A549 (cell line): ENCODE results near the gene GNGT2. TPM values are rescaled to one million over a fixed set of nuclear protein-coding genes. Genes with fewer than 3 reads are reported as not detected.

ENCODE experiments used
- ATAC-seq, 2 experiments: fragments of 200-7000 bp in 1 of 2; fragments of >200 bp in 1 of 2; cut with Nextera tagmentation in 1 of 2; cut with Tn5 transposase in 1 of 2; 3 replicates each; pipeline versions ENCODE4 v1.8.0 to v1.9.1; 2018 to 2020; ENCODE audit warnings: mild to moderate bottlenecking in 1 of 2, moderate library complexity in 1 of 2
- CTCF ChIA-PET: fragments of 300-600 bp; sonication (Branson Sonifier 250); formaldehyde crosslinking; extraction: SDS; loops from one replicate; lab custom pipeline; 2021; ENCODE audit warnings: antibody characterized with exemption, inconsistent platforms; lab: Yijun Ruan, JAX
- POLR2A ChIA-PET: fragments of 350-600 bp; formaldehyde crosslinking; extraction: SDS; loops from one replicate; lab custom pipeline; 2021; ENCODE audit warnings: antibody characterized with exemption, inconsistent platforms; lab: Yijun Ruan, JAX
- DNase-seq, 2 experiments: peaks; one replicate each; pipeline versions ENCODE4 v3.0.0 to v3.0.0-alpha.2; 2011 to 2016; ENCODE audit warnings: low read depth in 1 of 2, low spot score in 1 of 2
- FAIRE-seq: peaks from 2 replicates; lab custom pipeline; 2011; peaks lifted over from hg19 to GRCh38; lab: Jason Lieb, UNC
- H3K27ac ChIP-seq, 2 experiments: fragments of >200 bp; sonication (Bioruptor Twin); formaldehyde crosslinking; 3 replicates each; pipeline ENCODE4 v1.5.1; 2016 to 2017
- H3K4me1 ChIP-seq: fragments of >200 bp; sonication (Bioruptor Twin); formaldehyde crosslinking; 3 replicates; pipeline ENCODE4 v1.6.1; 2016
- H3K4me2 ChIP-seq: fragments of >200 bp; sonication (Bioruptor Twin); formaldehyde crosslinking; 3 replicates; pipeline ENCODE4 v1.6.1; 2016
- H3K4me3 ChIP-seq: fragments of >200 bp; sonication (Bioruptor Twin); formaldehyde crosslinking; 3 replicates; pipeline ENCODE4 v1.5.1; 2016
- H3K9me3 ChIP-seq: fragments of >200 bp; sonication (Bioruptor Twin); formaldehyde crosslinking; 3 replicates; pipeline ENCODE4 v1.6.1; 2016
- BHLHE40 ChIP-seq: IDR thresholded peaks from 2 replicates; pipeline ENCODE4 v1.6.1; 2012; ENCODE audit warnings: low read depth, low read length, inconsistent platforms
- CBX2 ChIP-seq: fragments of 200-600 bp; sonication (generic); IDR thresholded peaks from 2 replicates; pipeline ENCODE4 v1.6.1; 2016; ENCODE audit warnings: low read depth, mild to moderate bottlenecking, borderline replicate concordance
- CHD4 ChIP-seq: fragments of 200-600 bp; sonication (generic); IDR thresholded peaks from 2 replicates; pipeline ENCODE4 v1.6.1; 2016; ENCODE audit warnings: antibody characterized with exemption, mild to moderate bottlenecking, borderline replicate concordance
- EHF ChIP-seq: fragments of 250-450 bp; sonication (Bioruptor Pico); IDR thresholded peaks from 2 replicates; pipeline ENCODE4 v1.5.0; 2020; ENCODE audit warnings: mild to moderate bottlenecking
- EHMT2 ChIP-seq: fragments of 200-600 bp; sonication (generic); IDR thresholded peaks from 2 replicates; pipeline ENCODE4 v1.6.1; 2016; ENCODE audit warnings: antibody characterized with exemption, low read depth, mild to moderate bottlenecking, moderate library complexity
- EP300 ChIP-seq, 2 experiments: fragments of >200 bp; sonication (Bioruptor Twin); formaldehyde crosslinking; IDR thresholded peaks; 2 replicates in 1 of 2; 3 replicates in 1 of 2; pipeline ENCODE4 v1.6.1; 2016 to 2017
- ESRRA ChIP-seq: fragments of 150-350 bp; IDR thresholded peaks from 2 replicates; pipeline ENCODE4 v1.6.1; 2014; ENCODE audit warnings: mild to moderate bottlenecking, low read length, borderline replicate concordance
- FOSB ChIP-seq: fragments of 250-450 bp; sonication (Bioruptor Pico); IDR thresholded peaks from 2 replicates; pipeline ENCODE4 v1.5.0; 2020; ENCODE audit warnings: mild to moderate bottlenecking, moderate library complexity
- FOSL2 ChIP-seq, 2 experiments: fragments of 450-650 bp in 1 of 2; fragments of >200 bp in 1 of 2; sonication (Bioruptor Twin) in 1 of 2; formaldehyde crosslinking; IDR thresholded peaks; 2 replicates each; pipeline versions ENCODE4 v1.5.0 to v1.6.1; 2016 to 2020; ENCODE audit warnings: mild to moderate bottlenecking in 1 of 2, moderate library complexity in 1 of 2
- FOXS1 ChIP-seq: fragments of 250-450 bp; sonication (Bioruptor Pico); IDR thresholded peaks from 2 replicates; pipeline ENCODE4 v1.5.0; 2020; ENCODE audit warnings: mild to moderate bottlenecking, moderate library complexity
- HEYL ChIP-seq: fragments of 250-450 bp; sonication (Bioruptor Pico); IDR thresholded peaks from 2 replicates; pipeline ENCODE4 v1.8.0; 2021; ENCODE audit warnings: mild to moderate bottlenecking, moderate library complexity
- HOXA7 ChIP-seq: fragments of 250-450 bp; sonication (Bioruptor Pico); IDR thresholded peaks from 2 replicates; pipeline ENCODE4 v1.5.0; 2020; ENCODE audit warnings: mild to moderate bottlenecking, moderate library complexity
- HOXB13 ChIP-seq: fragments of 250-450 bp; sonication (Bioruptor Pico); IDR thresholded peaks from 2 replicates; pipeline ENCODE4 v1.5.0; 2020; ENCODE audit warnings: low read depth, mild to moderate bottlenecking, moderate library complexity
- JUN ChIP-seq, 2 experiments: fragments of >200 bp; sonication (Bioruptor Twin); formaldehyde crosslinking; IDR thresholded peaks; 2 replicates in 1 of 2; 3 replicates in 1 of 2; pipeline ENCODE4 v1.6.1; 2016 to 2017
- JUNB ChIP-seq: fragments of >200 bp; sonication (Bioruptor Twin); formaldehyde crosslinking; IDR thresholded peaks from 2 replicates; pipeline ENCODE4 v1.6.1; 2016
- KDM1A ChIP-seq: fragments of 200-600 bp; sonication (generic); IDR thresholded peaks from 2 replicates; pipeline ENCODE4 v1.6.1; 2016; ENCODE audit warnings: low read depth, mild to moderate bottlenecking
- MAFK ChIP-seq: fragments of 450-650 bp; IDR thresholded peaks from 2 replicates; pipeline ENCODE4 v1.6.1; 2014; ENCODE audit not compliant: partially characterized antibody
- NFE2L2 ChIP-seq: fragments of 150-350 bp; conservative IDR thresholded peaks from 2 replicates; pipeline ENCODE4 v1.6.1; 2014; ENCODE audit warnings: low read length
- PHF8 ChIP-seq: fragments of 200-600 bp; sonication (generic); IDR thresholded peaks from 2 replicates; pipeline ENCODE4 v1.6.1; 2016; ENCODE audit warnings: low read depth, mild to moderate bottlenecking, antibody characterized with exemption, moderate library complexity, borderline replicate concordance
- POLR2A ChIP-seq: IDR thresholded peaks from 2 replicates; pipeline ENCODE4 v1.6.1; 2012; ENCODE audit warnings: mild to moderate bottlenecking, low read length
- POLR2AphosphoS2 ChIP-seq: conservative IDR thresholded peaks from 2 replicates; pipeline ENCODE4 v1.6.1; 2012; ENCODE audit warnings: low read length, improper control_type of control experiment, inconsistent platforms
- RARB ChIP-seq: fragments of 250-450 bp; sonication (Bioruptor Pico); IDR thresholded peaks from 2 replicates; pipeline ENCODE4 v1.8.0; 2021; ENCODE audit warnings: mild to moderate bottlenecking, moderate library complexity
- RCOR1 ChIP-seq: fragments of 150-350 bp; IDR thresholded peaks from 2 replicates; pipeline ENCODE4 v1.6.1; 2014; ENCODE audit warnings: antibody characterized with exemption, low read length, low read depth
- RFX5 ChIP-seq: fragments of 450-650 bp; IDR thresholded peaks from 2 replicates; pipeline ENCODE4 v1.7.1; 2014; ENCODE audit warnings: antibody characterized with exemption, mild to moderate bottlenecking, moderate library complexity
- SMC3 ChIP-seq: fragments of >200 bp; sonication (Bioruptor Twin); formaldehyde crosslinking; IDR thresholded peaks from 3 replicates; pipeline ENCODE4 v1.6.1; 2018; ENCODE audit warnings: inconsistent platforms
- TP53 ChIP-seq: fragments of 250-450 bp; sonication (Bioruptor Pico); IDR thresholded peaks from 2 replicates; pipeline ENCODE4 v1.5.0; 2021; ENCODE audit warnings: mild to moderate bottlenecking, moderate library complexity
- WGBS: methylation state at CpG from one replicate; pipeline ENCODE4 v1.1.6; 2017; ENCODE audit errors: missing lambda C conversion rate; 5-methylcytosine and 5-hydroxymethylcytosine counted together
- polyA plus RNA-seq, 4 experiments: library from polyadenylated mRNA; depleted of rRNA in 3 of 4; stranded (reverse); fragments of >200 nt; fragmentation: RNase III in 1 of 4; extraction: RNeasy Plus Mini Kit Qiagen cat#74134 plus additional on column Dnase treatment in 1 of 4; gene quantifications; 2 replicates in 3 of 4; 3 replicates in 1 of 4; pipeline ENCODE4 v1.2.3, GENCODE V29; 2011 to 2017
- TF ChIP-seq, protein P1 (sequence below): fragments of 250-450 bp; sonication (Bioruptor Pico); IDR thresholded peaks from 2 replicates; pipeline ENCODE4 v1.5.0; 2020; ENCODE audit warnings: low read depth, mild to moderate bottlenecking, moderate library complexity
- TF ChIP-seq, protein P2 (sequence below): fragments of 150-350 bp; IDR thresholded peaks from 2 replicates; pipeline ENCODE4 v1.6.1; 2014; ENCODE audit warnings: low read depth, mild to moderate bottlenecking, low read length

The GNGT2 gene
- polyA plus RNA-seq, 2 of the 4 experiments (the other 2 are of a cell fraction): 0.31 TPM; not detected in 1

DNA sequence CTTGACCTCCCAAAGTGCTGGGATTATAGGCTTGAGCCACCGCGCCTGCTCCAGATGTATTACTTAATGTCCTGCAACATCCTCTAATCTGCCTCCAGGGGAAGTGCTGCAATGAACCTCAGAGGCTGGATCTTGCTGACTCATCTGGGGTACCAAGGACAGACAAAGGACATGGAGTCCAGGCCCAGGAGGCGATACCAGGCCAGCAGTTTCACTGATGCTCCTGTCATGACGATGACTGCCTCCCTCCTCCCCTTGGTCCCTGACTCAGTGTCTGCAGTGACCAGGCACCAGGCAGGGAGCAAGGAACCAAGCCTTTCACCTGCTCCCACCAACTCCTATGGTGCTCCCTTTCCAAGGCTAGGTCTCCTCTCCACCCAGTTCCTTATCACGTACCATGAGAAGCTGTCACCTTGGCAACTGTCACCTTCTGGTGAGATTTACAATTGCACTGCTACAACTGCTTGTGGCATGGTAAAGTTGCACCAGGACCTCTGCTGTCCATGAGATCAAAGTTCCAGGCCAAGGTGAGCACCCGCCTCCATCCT lies 41.8 kb upstream of the GNGT2 start:
- DNase-seq (peak in 1 of 2 experiments; percentile 59), FAIRE-seq (no peak), ATAC-seq (peak; percentile 40 to 57)
- CTCF ChIA-PET: interaction anchor here (1.3 to 2.2 kb wide), 4 partner anchors 8 to 24 kb away, joined by 3 to 5 read pairs (median 4); no protein-coding TSS in a partner anchor
- Histone ChIP-seq H3K9me3 (no peaks in the 10 kb centered on the region), H3K27ac (peak overlapping the region; percentile 23 to 34; a peak in 2 of 6 replicates), H3K4me1 (peaks cover 20% of the 10 kb centered on the region), H3K4me3 (no peak overlapping the region), H3K4me2 (no peak overlapping the region; the same call in 2 of the 3 replicates)
- TF ChIP-seq POLR2A: no peak
- no peak for TF ChIP-seq CBX2
- TF ChIP-seq SMC3: no peak
- no peak for TF ChIP-seq FOSB
- peak; percentile 74 for TF ChIP-seq MAFK
- no peak for TF ChIP-seq POLR2AphosphoS2
- 0 out of 2 replicates have a peak, but pooled peaks have one; percentile 11 for TF ChIP-seq NFE2L2
- POLR2A ChIA-PET: no interaction called here
- 90% methylated on average over 6 of the region's 6 CpGs for whole genome bisulfite sequencing

DNA sequence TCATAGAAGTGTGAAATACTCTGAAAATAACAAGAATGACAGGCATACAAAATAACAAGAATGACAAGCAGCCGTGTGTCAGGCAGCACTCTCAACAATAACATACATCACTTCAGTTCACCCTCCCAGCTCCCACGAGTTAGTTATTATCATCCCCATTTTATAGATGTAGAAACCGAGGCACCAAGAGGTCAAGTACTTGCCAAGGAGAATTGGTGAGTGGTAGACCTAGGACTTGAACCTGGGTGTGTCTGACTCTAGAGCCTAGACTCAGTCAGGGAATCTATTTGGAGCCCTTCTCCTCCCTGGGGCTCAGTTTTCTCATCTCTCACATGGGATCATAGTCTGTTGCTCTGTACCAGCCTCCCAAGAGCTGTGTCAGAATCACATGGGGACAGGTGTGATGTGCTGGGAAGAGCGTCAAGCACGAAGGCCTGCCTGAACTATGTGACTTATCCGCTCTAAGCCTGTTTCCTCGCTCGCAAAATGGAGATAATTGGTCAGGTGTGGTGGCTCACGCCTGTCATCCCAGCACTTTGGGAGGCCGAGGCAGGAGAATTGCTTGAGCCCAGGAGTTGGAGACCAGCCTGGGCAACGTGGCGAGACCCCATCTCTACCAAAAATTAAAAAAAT lies 39.6 kb upstream of the GNGT2 start:
- H3K27ac ChIP-seq: no peak overlapping the region
- POLR2A ChIA-PET: no interaction called here

DNA sequence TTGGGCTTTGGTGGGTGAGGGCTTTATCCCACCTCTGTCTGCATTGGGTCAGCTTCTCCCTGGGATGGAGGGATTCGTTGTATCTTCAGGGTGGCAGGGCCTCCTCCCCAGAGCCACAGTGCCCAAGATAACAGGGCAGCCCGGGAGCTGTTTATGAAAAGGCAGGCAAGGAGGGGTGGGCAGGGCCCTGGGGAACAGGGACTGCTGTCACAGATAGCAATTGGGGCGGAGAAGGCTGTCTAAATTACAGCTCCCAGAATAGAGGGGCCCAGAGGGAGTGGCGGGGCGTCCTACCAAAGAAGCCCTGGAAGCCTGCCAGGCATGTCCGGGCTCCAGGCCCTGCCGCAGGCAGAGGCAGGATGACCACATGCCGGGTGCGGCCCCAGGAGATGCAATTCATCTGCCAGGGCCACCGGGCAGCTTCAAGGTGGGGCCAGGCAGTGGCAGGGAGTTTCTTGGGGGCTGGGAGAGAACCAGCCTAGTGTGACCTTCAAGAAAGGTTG lies 39.0 kb upstream of the GNGT2 start:
- peak; percentile 20 to 47; a peak in 5 of 6 replicates for ATAC-seq
- peak overlapping the region; percentile 27; the same call in 1 of the 3 replicates for H3K4me2 ChIP-seq
- DNase-seq: no peak

More for the DNA sequence above, 39.6 kb upstream of the GNGT2 start:
- no peak overlapping the region for H3K4me2 ChIP-seq
- H3K9me3 ChIP-seq: no peaks in the 10 kb centered on the region
- TF ChIP-seq KDM1A: peak; percentile 57; the same call in 1 of the 2 replicates
- TF ChIP-seq JUNB: no peak
- no peak for TF ChIP-seq FOSL2 (IDR thresholded peaks at IDR 0.05)
- no peak for TF ChIP-seq FOSL2 (CRISPR knock-in tag; IDR thresholded peaks at IDR 0.05)
- TF ChIP-seq, protein P1, sequence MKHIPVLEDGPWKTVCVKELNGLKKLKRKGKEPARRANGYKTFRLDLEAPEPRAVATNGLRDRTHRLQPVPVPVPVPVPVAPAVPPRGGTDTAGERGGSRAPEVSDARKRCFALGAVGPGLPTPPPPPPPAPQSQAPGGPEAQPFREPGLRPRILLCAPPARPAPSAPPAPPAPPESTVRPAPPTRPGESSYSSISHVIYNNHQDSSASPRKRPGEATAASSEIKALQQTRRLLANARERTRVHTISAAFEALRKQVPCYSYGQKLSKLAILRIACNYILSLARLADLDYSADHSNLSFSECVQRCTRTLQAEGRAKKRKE (CRISPR knock-in tag): no peak
- TF ChIP-seq, protein P2, sequence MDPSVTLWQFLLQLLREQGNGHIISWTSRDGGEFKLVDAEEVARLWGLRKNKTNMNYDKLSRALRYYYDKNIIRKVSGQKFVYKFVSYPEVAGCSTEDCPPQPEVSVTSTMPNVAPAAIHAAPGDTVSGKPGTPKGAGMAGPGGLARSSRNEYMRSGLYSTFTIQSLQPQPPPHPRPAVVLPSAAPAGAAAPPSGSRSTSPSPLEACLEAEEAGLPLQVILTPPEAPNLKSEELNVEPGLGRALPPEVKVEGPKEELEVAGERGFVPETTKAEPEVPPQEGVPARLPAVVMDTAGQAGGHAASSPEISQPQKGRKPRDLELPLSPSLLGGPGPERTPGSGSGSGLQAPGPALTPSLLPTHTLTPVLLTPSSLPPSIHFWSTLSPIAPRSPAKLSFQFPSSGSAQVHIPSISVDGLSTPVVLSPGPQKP: no peak
- TF ChIP-seq RCOR1: 0 out of 2 replicates have a peak, but pooled peaks have one; percentile 47
- no peak for ATAC-seq
- no peak overlapping the region for H3K4me3 ChIP-seq
- CTCF ChIA-PET: interaction anchor here (1.2 to 2.5 kb wide), 4 partner anchors 10 to 41 kb away, joined by 3 to 10 read pairs (median 6); no protein-coding TSS in a partner anchor
- peaks cover 20% of the 10 kb centered on the region for H3K4me1 ChIP-seq
- 90% methylated on average over 12 of the region's 12 CpGs for WGBS
- no peak for FAIRE-seq
- DNase-seq: no peak

More for the DNA sequence above, 39.0 kb upstream of the GNGT2 start:
- WGBS: 34% methylated on average over 10 of the region's 10 CpGs
- H3K4me1 ChIP-seq: peaks cover 20% of the 10 kb centered on the region
- H3K4me3 ChIP-seq: no peak overlapping the region
- no peaks in the 10 kb centered on the region for H3K9me3 ChIP-seq
- ChIA-PET POLR2A (interaction anchor here (1.4 kb wide), 1 partner anchor 11 kb away, joined by 4 read pairs; no protein-coding TSS in a partner anchor), CTCF (interaction anchor here (1.1 to 2.5 kb wide), 6 partner anchors 9 to 47 kb away, joined by 3 to 11 read pairs (median 6); no protein-coding TSS in a partner anchor)
- peak overlapping the region; percentile 14 to 26; a peak in 2 of 6 replicates for H3K27ac ChIP-seq
- no peak for FAIRE-seq
- no peak for TF ChIP-seq RFX5
- no peak for TF ChIP-seq JUN (IDR thresholded peaks at IDR 0.05)
- TF ChIP-seq BHLHE40: no peak
- no peak for TF ChIP-seq FOXS1 (CRISPR knock-in tag)
- no peak for TF ChIP-seq PHF8
- no peak for TF ChIP-seq RARB (CRISPR knock-in tag)
- TF ChIP-seq HOXB13 (CRISPR knock-in tag): no peak
- TF ChIP-seq EHMT2: no peak
- TF ChIP-seq SMC3: no peak
- no peak for TF ChIP-seq HOXA7 (CRISPR knock-in tag)
- TF ChIP-seq HEYL: no peak
- no peak for TF ChIP-seq FOSB
- no peak for TF ChIP-seq TP53 (CRISPR knock-in tag)
- no peak for TF ChIP-seq EP300 (IDR thresholded peaks at IDR 0.05)
- TF ChIP-seq ESRRA: no peak
- TF ChIP-seq EHF (CRISPR knock-in tag): no peak
- no peak for TF ChIP-seq CHD4
